ENCODE data around the gene ANKHD1.

ANKHD1 gene

GRCh38 chr5:140403613-140404012 lies 2.0 kb downstream of the ANKHD1 start:
- H3K4me3 ChIP-seq (ENCODE audit: low read depth, low read length) = peak overlapping the region; percentile 99
- no peak for TF ChIP-seq CTCF (IDR thresholded peaks at IDR 0.05; ENCODE audit: insufficient read depth, low read depth, low read length, missing control alignments)
- no peak for DNase-seq (ENCODE audit: low read depth)

GRCh38 chr5:140408750-140409241 lies 7.2 kb downstream of the ANKHD1 start:
- no peak for TF ChIP-seq CTCF (IDR thresholded peaks at IDR 0.05; ENCODE audit: insufficient read depth, low read depth, low read length, missing control alignments)
- DNase-seq (ENCODE audit: low read depth) = no peak
- no peak overlapping the region for H3K4me3 ChIP-seq (ENCODE audit: low read depth, low read length)

DNA sequence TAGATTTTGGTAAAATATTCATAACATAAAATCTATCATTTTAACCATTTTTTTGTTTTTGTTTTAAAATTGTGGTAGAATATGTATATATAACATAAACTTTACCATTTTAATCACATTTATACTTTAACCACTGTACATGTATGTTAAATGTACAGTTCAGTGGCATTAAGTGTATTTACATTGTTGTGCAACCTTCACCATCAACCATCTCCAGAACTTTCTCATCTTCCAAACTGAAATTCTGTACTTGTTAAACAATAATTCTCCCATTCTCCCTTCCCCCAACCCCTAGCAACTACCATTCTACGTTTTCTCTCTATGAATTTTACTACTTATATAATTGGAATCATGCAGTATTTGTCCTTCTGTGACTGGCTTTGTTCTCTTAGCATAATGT lies 11.6 kb downstream of the ANKHD1 start:
- no peak for DNase-seq (ENCODE audit: low read depth)
- no peak overlapping the region for H3K4me3 ChIP-seq (ENCODE audit: low read depth, low read length)
- no peak for TF ChIP-seq CTCF (IDR thresholded peaks at IDR 0.05; ENCODE audit: insufficient read depth, low read depth, low read length, missing control alignments)

GRCh38 chr5:140417235-140417634 lies 15.6 kb downstream of the ANKHD1 start:
- H3K4me3 ChIP-seq (ENCODE audit: low read depth, low read length) = no peak overlapping the region
- TF ChIP-seq CTCF (IDR thresholded peaks at IDR 0.05; ENCODE audit: insufficient read depth, low read depth, low read length, missing control alignments) = no peak
- no peak for DNase-seq (ENCODE audit: low read depth)

DNA sequence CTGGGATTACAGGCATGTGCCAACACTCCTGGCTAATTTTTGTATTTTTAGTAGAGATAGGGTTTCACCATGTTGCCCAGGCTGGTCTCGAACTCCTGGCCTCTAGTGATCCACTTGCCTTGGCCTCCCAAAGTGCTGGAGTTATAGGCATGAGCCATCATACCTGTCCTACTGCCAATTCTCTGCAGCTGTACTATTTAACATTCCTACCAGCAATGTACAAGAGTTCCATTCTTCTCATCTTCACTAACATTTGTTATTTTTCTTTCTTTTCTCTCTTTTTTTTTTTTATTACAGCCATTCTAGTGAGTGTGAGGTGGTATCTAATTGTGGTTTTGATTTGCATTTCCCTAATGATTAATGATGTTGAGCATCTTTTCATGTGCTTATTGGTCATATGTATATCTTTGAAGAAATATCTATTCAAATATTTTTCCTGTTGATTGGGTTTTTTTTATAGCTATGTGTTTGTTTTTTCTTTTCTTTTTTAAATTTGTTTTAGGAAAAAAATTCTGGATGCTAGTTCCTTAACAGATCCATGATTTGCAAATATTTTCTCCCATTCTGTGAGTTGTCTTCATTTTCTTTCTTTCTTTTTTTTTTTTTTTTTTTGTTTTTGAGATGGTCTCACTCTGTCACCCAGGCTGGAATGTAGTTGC lies 17.4 kb downstream of the ANKHD1 start:
- TF ChIP-seq CTCF (IDR thresholded peaks at IDR 0.05; ENCODE audit: insufficient read depth, low read depth, low read length, missing control alignments) = no peak
- DNase-seq (ENCODE audit: low read depth) = no peak

GRCh38 chr5:140420226-140420570 lies 18.6 kb downstream of the ANKHD1 start:
- no peak for DNase-seq (ENCODE audit: low read depth)
- no peak overlapping the region for H3K4me3 ChIP-seq (ENCODE audit: low read depth, low read length)
- no peak for TF ChIP-seq CTCF (IDR thresholded peaks at IDR 0.05; ENCODE audit: insufficient read depth, low read depth, low read length, missing control alignments)

More for the DNA sequence above, 17.4 kb downstream of the ANKHD1 start:
- no peak overlapping the region for H3K4me3 ChIP-seq (ENCODE audit: low read depth, low read length)

Data from GM12865 (cell line).